ENCODE results near the gene KLF2. TPM values are rescaled to one million over a fixed set of nuclear protein-coding genes. Genes with fewer than 3 reads are reported as not detected.
A peak's percentile ranks its signal among the peaks of the same experiment; 100 is the strongest.

The KLF2 gene
- total RNA-seq, 2 experiments from 2014 or later: 1,201 to 1,291 TPM

DNA sequence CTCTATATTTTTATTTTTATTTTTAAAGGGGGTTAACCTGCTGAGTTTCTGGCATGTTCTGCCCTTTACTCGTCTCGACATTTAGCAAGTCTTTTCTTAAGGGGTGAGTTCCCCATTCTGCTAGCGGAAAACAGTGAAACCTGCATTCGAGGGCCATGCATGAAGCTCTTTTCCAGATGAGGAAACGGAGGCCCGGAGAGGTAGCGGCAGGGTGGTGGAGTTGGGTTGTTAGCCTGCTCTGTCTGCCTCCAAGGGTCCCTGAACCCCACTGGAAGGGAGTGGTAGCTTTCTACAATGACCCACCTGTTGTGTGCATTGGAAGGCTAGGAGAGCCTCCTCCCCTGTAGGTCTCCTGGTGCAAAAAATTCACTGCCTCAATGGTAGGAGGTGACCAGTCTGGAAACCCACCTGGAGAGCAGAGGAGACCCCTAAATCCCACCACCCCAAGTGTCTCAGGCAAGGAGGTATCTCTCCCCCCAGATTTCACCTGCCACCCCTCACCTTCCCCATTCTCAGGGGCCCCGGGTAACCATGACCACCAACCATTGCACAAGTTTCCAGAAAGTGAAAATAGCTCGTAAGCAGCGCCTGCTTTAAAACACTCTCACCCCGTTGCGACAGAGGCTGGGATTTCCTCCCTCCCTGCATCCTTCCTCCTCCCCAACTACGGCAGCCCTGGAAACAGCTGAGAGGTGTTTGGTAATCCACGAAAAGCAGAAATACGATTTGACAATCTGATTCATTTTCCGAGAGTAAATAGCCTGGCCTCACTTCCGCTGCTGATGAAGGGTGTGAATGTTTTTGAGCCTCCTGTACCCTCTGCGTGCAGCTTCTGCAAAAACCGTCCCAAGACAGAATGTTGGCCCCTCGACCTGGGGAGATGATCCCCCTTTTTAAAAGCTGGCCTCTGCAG is 3.5 kb downstream of the KLF2 start:
- peak overlapping the region; percentile 98 for H3K4me3 ChIP-seq (ENCODE audit: low read length)
- Mint-ChIP-seq H3K9me3 (no peaks in the 10 kb centered on the region), H3K4me3 (peak overlapping the region; percentile 92), H3K36me3 (ENCODE audit: low read depth) (peaks cover 57% of the 10 kb centered on the region), H3K4me1 (ENCODE audit: low read depth) (peaks cover 62% of the 10 kb centered on the region), H3K27me3 (peaks cover 24% of the 10 kb centered on the region), H3K27ac (peak overlapping the region; percentile 97)
- TF ChIP-seq, protein P1, sequence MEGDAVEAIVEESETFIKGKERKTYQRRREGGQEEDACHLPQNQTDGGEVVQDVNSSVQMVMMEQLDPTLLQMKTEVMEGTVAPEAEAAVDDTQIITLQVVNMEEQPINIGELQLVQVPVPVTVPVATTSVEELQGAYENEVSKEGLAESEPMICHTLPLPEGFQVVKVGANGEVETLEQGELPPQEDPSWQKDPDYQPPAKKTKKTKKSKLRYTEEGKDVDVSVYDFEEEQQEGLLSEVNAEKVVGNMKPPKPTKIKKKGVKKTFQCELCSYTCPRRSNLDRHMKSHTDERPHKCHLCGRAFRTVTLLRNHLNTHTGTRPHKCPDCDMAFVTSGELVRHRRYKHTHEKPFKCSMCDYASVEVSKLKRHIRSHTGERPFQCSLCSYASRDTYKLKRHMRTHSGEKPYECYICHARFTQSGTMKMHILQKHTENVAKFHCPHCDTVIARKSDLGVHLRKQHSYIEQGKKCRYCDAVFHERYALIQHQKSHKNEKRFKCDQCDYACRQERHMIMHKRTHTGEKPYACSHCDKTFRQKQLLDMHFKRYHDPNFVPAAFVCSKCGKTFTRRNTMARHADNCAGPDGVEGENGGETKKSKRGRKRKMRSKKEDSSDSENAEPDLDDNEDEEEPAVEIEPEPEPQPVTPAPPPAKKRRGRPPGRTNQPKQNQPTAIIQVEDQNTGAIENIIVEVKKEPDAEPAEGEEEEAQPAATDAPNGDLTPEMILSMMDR (IDR thresholded peaks at IDR 0.05): no peak
- peaks cover 44% of the 10 kb centered on the region for H3K36me3 ChIP-seq (ENCODE audit: insufficient read depth, low read length)
- peak overlapping the region; percentile 77 to 94 for H3K27ac ChIP-seq (ENCODE audit: low read depth in 1 of 2, low read length in 2 of 2)
- no peaks in the 10 kb centered on the region for H3K9me3 ChIP-seq (ENCODE audit: control insufficient read depth in 1 of 2, insufficient read depth in 1 of 2, low read length in 2 of 2)
- no peaks in the 10 kb centered on the region for H3K27me3 ChIP-seq (ENCODE audit: control insufficient read depth in 1 of 2, insufficient read depth in 2 of 2, low read length in 2 of 2)
- ATAC-seq (ENCODE audit: poor library complexity) (peak; percentile 3), DNase-seq (peak in 12 of 14 experiments; percentile 25 to 85 (median 56))
- ChIA-PET POLR2A (interaction anchor here (0.6 to 31.1 kb wide), 23 partner anchors 9 to 949 kb away, joined by 3 to 3819 read pairs (median 7); partner anchors contain the start of genes AP1M1 and FAM32A), CTCF (interaction anchor here (0.9 to 5.5 kb wide), 10 partner anchors 13 to 81 kb away, joined by 3 to 106 read pairs (median 11); no protein-coding TSS in a partner anchor)
- intact Hi-C loops (cut with DNase I, micrococcal nuclease): loop anchor here in 1 of 2 experiments (2.0 kb wide), 1 partner anchor 15 kb away; no protein-coding TSS in a partner anchor
- peaks cover 56% of the 10 kb centered on the region for H3K4me1 ChIP-seq (ENCODE audit: insufficient read depth, low read length)

DNA sequence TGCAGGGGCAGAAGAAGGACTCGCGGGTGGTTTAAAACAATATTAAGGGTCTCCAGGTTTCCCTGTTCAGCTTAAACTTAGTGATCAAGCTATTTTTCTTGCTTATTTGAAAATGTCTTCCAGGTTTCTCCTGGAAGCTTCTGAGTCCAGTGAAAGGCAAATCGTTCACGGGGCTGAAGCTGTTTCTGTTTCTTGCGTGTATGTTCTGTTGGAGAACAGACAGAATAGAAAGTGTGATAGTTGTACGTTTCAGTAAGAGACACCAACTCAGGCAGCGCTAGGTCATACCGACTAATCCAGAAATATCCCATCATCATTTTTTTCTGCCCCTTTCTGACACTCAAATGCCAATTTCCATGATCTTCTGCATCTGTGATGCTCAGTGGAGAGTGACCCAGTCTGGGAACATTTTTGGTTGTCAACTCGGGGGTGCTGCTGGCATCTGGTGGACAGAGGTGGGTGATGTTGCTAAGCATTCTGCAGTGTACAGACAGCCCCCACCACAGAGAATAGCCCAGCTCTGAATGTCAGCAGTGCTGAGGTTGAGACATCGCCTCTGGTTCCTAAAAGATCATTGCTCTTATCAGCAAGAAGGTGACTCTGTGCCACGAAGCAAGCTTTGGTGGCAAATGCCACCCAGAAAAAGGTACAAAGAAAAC is 4.3 kb downstream of the KLF2 start:
- Mint-ChIP-seq H3K9me3 (no peaks in the 10 kb centered on the region), H3K27ac (peak overlapping the region; percentile 97), H3K36me3 (ENCODE audit: low read depth) (peaks cover 51% of the 10 kb centered on the region), H3K4me1 (ENCODE audit: low read depth) (peaks cover 55% of the 10 kb centered on the region), H3K27me3 (peaks cover 24% of the 10 kb centered on the region), H3K4me3 (peak overlapping the region; percentile 92)
- Histone ChIP-seq H3K36me3 (ENCODE audit: insufficient read depth, low read length) (peaks cover 44% of the 10 kb centered on the region), H3K9me3 (ENCODE audit: control insufficient read depth in 1 of 2, insufficient read depth in 1 of 2, low read length in 2 of 2) (no peaks in the 10 kb centered on the region), H3K4me1 (ENCODE audit: insufficient read depth, low read length) (peaks cover 48% of the 10 kb centered on the region), H3K27ac (ENCODE audit: low read depth in 1 of 2, low read length in 2 of 2) (peak overlapping the region; percentile 77 to 94), H3K27me3 (ENCODE audit: control insufficient read depth in 1 of 2, insufficient read depth in 2 of 2, low read length in 2 of 2) (no peaks in the 10 kb centered on the region), H3K4me3 (ENCODE audit: low read length) (peak overlapping the region; percentile 98)
- peak; percentile 41 to 89 (median 62) for DNase-seq
- POLR2A ChIA-PET: interaction anchor here (0.6 to 31.1 kb wide), 26 partner anchors 10 to 950 kb away, joined by 3 to 3819 read pairs (median 6); partner anchors contain the start of genes AP1M1 and FAM32A
- intact Hi-C loops (cut with DNase I, micrococcal nuclease): loop anchor here (1.0 to 2.0 kb wide), 2 partner anchors 14 to 40 kb away; no protein-coding TSS in a partner anchor
- TF ChIP-seq, protein P1 (IDR thresholded peaks at IDR 0.05): no peak
- ATAC-seq (ENCODE audit: poor library complexity): peak; percentile 22
- CTCF ChIA-PET: interaction anchor here (0.9 to 5.5 kb wide), 10 partner anchors 12 to 82 kb away, joined by 3 to 106 read pairs (median 11); no protein-coding TSS in a partner anchor

DNA sequence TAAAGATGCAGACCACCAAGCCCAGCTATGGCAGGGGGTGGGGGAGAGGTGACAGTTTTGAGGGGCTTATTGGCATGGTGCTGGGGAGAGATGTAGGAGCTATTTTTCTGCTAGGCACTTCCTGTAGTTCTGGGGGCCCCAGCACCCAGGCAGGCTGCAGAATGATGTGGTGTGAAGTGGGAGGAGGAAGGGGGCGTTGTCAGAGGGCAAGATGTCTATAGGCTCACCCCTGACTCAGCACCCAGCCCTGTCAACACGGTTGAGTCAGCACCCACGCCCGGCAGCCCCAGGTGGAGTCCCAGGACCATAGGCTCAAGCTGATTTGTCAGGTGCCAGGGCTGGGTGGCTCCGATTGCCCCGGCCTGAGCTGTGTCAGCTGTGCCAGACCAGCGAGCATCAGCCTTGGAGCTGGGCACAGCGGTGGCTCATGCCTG is 5.8 kb downstream of the KLF2 start:
- TF ChIP-seq, protein P1 (IDR thresholded peaks at IDR 0.05): no peak
- ATAC-seq (ENCODE audit: poor library complexity): peak; percentile 66
- Mint-ChIP-seq H3K4me3 (peak overlapping the region; percentile 92), H3K4me1 (ENCODE audit: low read depth) (peaks cover 59% of the 10 kb centered on the region), H3K27me3 (peaks cover 24% of the 10 kb centered on the region), H3K36me3 (ENCODE audit: low read depth) (peaks cover 50% of the 10 kb centered on the region), H3K27ac (peak overlapping the region; percentile 97), H3K9me3 (no peaks in the 10 kb centered on the region)
- Histone ChIP-seq H3K27ac (ENCODE audit: low read depth in 1 of 2, low read length in 2 of 2) (peak overlapping the region; percentile 77 to 94), H3K4me1 (ENCODE audit: insufficient read depth, low read length) (peaks cover 49% of the 10 kb centered on the region), H3K36me3 (ENCODE audit: insufficient read depth, low read length) (peaks cover 44% of the 10 kb centered on the region), H3K27me3 (ENCODE audit: control insufficient read depth in 1 of 2, insufficient read depth in 2 of 2, low read length in 2 of 2) (no peaks in the 10 kb centered on the region), H3K4me3 (ENCODE audit: low read length) (peak overlapping the region; percentile 98), H3K9me3 (ENCODE audit: control insufficient read depth in 1 of 2, insufficient read depth in 1 of 2, low read length in 2 of 2) (no peaks in the 10 kb centered on the region)
- intact Hi-C loops (cut with DNase I, micrococcal nuclease): loop anchor here in 1 of 2 experiments (1.0 kb wide), 2 partner anchors 39 to 52 kb away; no protein-coding TSS in a partner anchor
- CTCF ChIA-PET: interaction anchor here (0.6 to 5.5 kb wide), 8 partner anchors 11 to 258 kb away, joined by 3 to 106 read pairs (median 8); no protein-coding TSS in a partner anchor
- peak; percentile 87 to 98 (median 94) for DNase-seq
- POLR2A ChIA-PET: interaction anchor here (0.6 to 31.1 kb wide), 24 partner anchors 8 to 951 kb away, joined by 3 to 3819 read pairs (median 7); partner anchors contain the start of genes AKAP8, FAM32A and TPM4
